Measurements from ENCODE around the gene SSTR5.

SSTR5 gene

DNA sequence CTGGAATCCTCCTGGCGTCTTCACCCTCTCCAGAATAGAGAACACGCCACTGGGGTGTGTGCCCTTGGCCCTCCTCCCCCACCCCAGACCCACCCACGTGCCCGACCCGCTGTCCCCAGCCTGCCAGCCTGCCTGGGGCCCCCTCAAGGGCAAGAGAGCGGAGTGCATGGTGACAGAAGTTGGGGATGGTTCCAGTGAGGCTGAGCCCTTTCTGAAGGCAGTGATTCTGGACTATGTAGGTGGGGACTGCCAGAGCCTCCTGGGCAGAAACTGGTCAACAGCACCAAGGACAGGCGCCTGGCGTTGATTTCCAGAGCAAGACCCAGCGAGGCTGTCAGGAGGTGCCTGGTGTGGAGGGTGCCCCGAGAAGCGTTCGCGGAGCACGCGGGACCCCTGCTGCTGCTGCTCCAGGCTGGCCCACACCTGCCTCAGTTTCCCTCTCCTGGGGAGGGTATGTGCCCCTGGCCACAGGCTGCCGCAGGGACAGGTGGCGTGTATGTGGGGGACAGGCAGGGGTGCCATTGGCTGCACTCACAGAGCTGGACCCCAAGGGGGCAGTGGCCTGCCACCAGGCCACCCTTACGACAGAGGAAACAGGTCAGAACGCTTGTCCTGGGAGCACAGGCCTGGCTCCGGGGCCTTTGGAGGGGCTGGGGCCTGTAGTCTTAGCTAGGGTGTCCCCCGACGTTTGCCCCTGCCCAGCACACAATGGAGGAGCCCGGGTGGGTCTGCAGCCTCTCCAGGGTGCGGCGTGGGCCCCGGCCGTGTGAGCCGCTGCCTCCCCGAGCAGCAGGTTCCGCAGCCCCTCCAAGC, 1.2 kb downstream of the SSTR5 start:
- H3K36me3 ChIP-seq, result no peaks in the 10 kb centered on the region
- H3K4me1 ChIP-seq (ENCODE audit: control insufficient read depth in 1 of 2, insufficient read depth in 1 of 2, low read depth in 1 of 2, low read length in 1 of 2), result no peaks in the 10 kb centered on the region
- H3K27me3 ChIP-seq, result peaks cover 75% of the 10 kb centered on the region
- H3K9me3 ChIP-seq, result no peaks in the 10 kb centered on the region
- H3K27ac ChIP-seq, result no peak overlapping the region
- TF ChIP-seq, protein P1, sequence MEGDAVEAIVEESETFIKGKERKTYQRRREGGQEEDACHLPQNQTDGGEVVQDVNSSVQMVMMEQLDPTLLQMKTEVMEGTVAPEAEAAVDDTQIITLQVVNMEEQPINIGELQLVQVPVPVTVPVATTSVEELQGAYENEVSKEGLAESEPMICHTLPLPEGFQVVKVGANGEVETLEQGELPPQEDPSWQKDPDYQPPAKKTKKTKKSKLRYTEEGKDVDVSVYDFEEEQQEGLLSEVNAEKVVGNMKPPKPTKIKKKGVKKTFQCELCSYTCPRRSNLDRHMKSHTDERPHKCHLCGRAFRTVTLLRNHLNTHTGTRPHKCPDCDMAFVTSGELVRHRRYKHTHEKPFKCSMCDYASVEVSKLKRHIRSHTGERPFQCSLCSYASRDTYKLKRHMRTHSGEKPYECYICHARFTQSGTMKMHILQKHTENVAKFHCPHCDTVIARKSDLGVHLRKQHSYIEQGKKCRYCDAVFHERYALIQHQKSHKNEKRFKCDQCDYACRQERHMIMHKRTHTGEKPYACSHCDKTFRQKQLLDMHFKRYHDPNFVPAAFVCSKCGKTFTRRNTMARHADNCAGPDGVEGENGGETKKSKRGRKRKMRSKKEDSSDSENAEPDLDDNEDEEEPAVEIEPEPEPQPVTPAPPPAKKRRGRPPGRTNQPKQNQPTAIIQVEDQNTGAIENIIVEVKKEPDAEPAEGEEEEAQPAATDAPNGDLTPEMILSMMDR (IDR thresholded peaks at IDR 0.05), result no peak
- no peak overlapping the region for H3K4me3 ChIP-seq (ENCODE audit: low read depth in 1 of 2, low read length in 1 of 2)

- H3K36me3 ChIP-seq, result no peaks in the 10 kb centered on the region
- no peaks in the 10 kb centered on the region for H3K4me1 ChIP-seq (ENCODE audit: control insufficient read depth in 1 of 2, insufficient read depth in 1 of 2, low read depth in 1 of 2, low read length in 1 of 2)
- peaks cover 70% of the 10 kb centered on the region for H3K27me3 ChIP-seq
- H3K4me3 ChIP-seq (ENCODE audit: low read depth in 1 of 2, low read length in 1 of 2), result no peak overlapping the region
- H3K27ac ChIP-seq, result no peak overlapping the region
- TF ChIP-seq, protein P1 (IDR thresholded peaks at IDR 0.05), result no peak
- no peaks in the 10 kb centered on the region for H3K9me3 ChIP-seq
Observed at GRCh38 chr16:1074379-1074649, 1.8 kb downstream of the SSTR5 start.

- Histone ChIP-seq H3K9me3 (no peaks in the 10 kb centered on the region), H3K27ac (no peak overlapping the region), H3K4me1 (ENCODE audit: control insufficient read depth in 1 of 2, insufficient read depth in 1 of 2, low read depth in 1 of 2, low read length in 1 of 2) (no peaks in the 10 kb centered on the region), H3K36me3 (no peaks in the 10 kb centered on the region), H3K4me3 (ENCODE audit: low read depth in 1 of 2, low read length in 1 of 2) (no peak overlapping the region), H3K27me3 (peaks cover 65% of the 10 kb centered on the region)
- TF ChIP-seq, protein P1 (IDR thresholded peaks at IDR 0.05), result no peak
Observed at GRCh38 chr16:1075546-1075945, 3.0 kb downstream of the SSTR5 start.

DNA sequence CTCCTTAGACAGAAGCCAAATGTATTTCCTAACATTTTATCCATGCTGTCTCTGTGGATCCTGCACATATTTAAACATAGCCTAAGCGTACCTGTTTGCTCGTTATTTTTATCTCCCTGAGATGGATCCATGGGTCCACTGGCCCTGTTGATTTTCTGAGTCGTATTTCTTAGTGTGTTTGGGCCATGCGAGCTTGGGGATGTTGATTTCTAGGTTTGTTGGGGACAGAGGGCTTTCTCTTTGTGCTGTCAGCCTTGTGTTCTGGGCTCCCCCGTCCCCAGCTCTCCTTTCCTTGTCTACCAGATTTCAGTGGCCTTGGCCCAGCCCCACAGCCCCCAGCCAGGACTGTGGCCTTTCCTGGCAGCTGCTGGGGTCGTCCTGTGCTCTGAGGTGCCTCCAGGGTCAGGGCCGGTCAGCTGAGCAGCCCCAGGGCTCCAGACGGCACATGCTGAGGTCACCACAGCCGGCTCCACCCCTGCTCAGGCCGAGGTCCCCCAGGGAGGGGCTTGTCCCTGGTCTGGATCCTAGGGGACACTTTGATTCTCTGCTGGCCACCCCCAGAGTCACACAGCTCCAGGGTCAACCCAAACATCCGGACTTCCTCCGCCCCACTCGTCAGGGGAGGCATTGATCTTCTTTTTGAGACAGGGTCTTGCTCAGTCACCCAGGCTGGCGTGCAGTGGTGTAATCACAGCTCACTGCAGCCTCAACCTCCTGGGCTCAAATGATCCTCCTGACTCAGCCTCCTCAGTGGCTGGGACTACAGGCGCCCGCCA, 4.4 kb downstream of the SSTR5 start:
- Histone ChIP-seq H3K4me1 (ENCODE audit: control insufficient read depth in 1 of 2, insufficient read depth in 1 of 2, low read depth in 1 of 2, low read length in 1 of 2) (no peaks in the 10 kb centered on the region), H3K4me3 (ENCODE audit: low read depth in 1 of 2, low read length in 1 of 2) (no peak overlapping the region), H3K27me3 (peaks cover 65% of the 10 kb centered on the region), H3K9me3 (no peaks in the 10 kb centered on the region), H3K27ac (no peak overlapping the region), H3K36me3 (no peaks in the 10 kb centered on the region)
- TF ChIP-seq, protein P1 (IDR thresholded peaks at IDR 0.05), result no peak

DNA sequence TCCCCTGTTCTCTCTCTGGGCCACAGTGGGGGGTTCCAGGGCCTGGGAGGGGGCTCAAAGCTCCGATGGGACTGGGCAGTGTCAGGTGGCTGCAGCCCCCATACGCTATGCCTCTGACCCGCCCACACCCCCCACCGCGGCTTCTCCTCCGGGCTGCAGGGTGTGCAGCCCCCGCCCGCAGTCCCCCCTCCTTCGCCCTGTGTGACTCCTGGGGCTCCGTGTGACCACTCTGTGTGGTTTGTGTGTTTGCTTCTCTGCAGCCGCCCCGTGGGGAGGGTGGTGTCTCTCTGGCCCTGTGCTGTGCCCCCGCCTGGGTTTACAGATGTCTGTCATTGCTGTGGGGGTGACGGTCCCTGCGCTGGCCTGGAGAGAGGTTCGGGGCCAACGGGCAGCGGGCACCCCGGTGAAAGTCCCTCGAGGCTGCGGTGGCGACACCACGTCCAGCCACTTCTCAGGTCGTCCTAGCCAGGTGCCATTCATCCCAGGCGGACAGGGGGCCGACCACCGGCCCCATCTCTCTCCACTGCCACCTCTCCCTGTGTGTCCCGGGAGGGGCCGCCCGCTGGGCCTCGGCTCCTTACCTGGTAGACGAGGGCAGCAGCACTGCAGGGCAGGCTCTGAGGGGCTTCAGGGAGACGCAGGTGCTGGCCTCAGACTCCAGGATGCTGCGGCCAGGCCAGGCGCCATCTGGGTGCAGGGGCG, 5.5 kb downstream of the SSTR5 start:
- Histone ChIP-seq H3K4me3 (ENCODE audit: low read depth in 1 of 2, low read length in 1 of 2) (no peak overlapping the region), H3K27ac (no peak overlapping the region), H3K4me1 (ENCODE audit: control insufficient read depth in 1 of 2, insufficient read depth in 1 of 2, low read depth in 1 of 2, low read length in 1 of 2) (no peaks in the 10 kb centered on the region), H3K9me3 (no peaks in the 10 kb centered on the region), H3K27me3 (peaks cover 65% of the 10 kb centered on the region), H3K36me3 (no peaks in the 10 kb centered on the region)
- TF ChIP-seq, protein P1 (IDR thresholded peaks at IDR 0.05), result no peak
